ENCODE data around the gene RND2. TPM values are rescaled to one million over a fixed set of nuclear protein-coding genes. Genes with fewer than 3 reads are reported as not detected.

The RND2 gene
- total and polyA plus RNA-seq, 9 of the 15 experiments (the other 6 are each of a cell fraction or from before 2014, with no cell fraction given): 0.15 to 1.9 (median 0.98) TPM

GRCh38 chr17:43020789-43021740, 4.0 kb upstream of the RND2 start (continued):
- TF ChIP-seq FIP1L1 (IDR thresholded peaks at IDR 0.05; ENCODE audit: low read depth, low read length, poor library complexity, severe bottlenecking) (no peak), HLTF (IDR thresholded peaks at IDR 0.05) (0 out of 2 replicates have a peak, but pooled peaks have one; percentile 13), SIRT6 (IDR thresholded peaks at IDR 0.05; ENCODE audit: low read depth, low read length) (no peak), TSC22D4 (tag; IDR thresholded peaks at IDR 0.05) (no peak), IFI16 (CRISPR knock-in tag; IDR thresholded peaks at IDR 0.05) (no peak), YY1 (IDR thresholded peaks at IDR 0.05; ENCODE audit: borderline replicate concordance in 1 of 3, control insufficient read depth in 1 of 3, extremely low read depth in 1 of 3, insufficient read depth in 3 of 3, insufficient read length in 1 of 3, insufficient replicate concordance in 2 of 3, low read depth in 1 of 3, low read length in 2 of 3) (peak in 1 of 3 experiments; percentile 14), RBM34 (IDR thresholded peaks at IDR 0.05; ENCODE audit: borderline replicate concordance, insufficient read depth, low read length) (no peak), TBP (optimal IDR thresholded peaks at IDR 0.05; ENCODE audit: low read depth, low read length) (peak; percentile 60), AFF4 (CRISPR knock-in tag; IDR thresholded peaks at IDR 0.05) (peak; percentile 12; the same call in 1 of the 2 replicates), KAT2B (IDR thresholded peaks at IDR 0.05; ENCODE audit: low read depth, low read length) (no peak), FOXK1 (CRISPR knock-in tag; IDR thresholded peaks at IDR 0.05; ENCODE audit: borderline replicate concordance) (no peak), TFAM (CRISPR knock-in tag; conservative IDR thresholded peaks at IDR 0.05) (no peak), IRF1 (CRISPR knock-in tag; IDR thresholded peaks at IDR 0.05; ENCODE audit: borderline replicate concordance) (no peak), LCOR (CRISPR knock-in tag; IDR thresholded peaks at IDR 0.05) (peak; percentile 81; the same call in 1 of the 2 replicates), CC2D1A (IDR thresholded peaks at IDR 0.05) (no peak), NUFIP1 (IDR thresholded peaks at IDR 0.05; ENCODE audit: partially characterized antibody) (no peak), DLX4 (CRISPR knock-in tag; IDR thresholded peaks at IDR 0.05) (no peak), GATAD2A (IDR thresholded peaks at IDR 0.05) (peak; percentile 77; the same call in 1 of the 2 replicates)
- TF ChIP-seq, protein P1, sequence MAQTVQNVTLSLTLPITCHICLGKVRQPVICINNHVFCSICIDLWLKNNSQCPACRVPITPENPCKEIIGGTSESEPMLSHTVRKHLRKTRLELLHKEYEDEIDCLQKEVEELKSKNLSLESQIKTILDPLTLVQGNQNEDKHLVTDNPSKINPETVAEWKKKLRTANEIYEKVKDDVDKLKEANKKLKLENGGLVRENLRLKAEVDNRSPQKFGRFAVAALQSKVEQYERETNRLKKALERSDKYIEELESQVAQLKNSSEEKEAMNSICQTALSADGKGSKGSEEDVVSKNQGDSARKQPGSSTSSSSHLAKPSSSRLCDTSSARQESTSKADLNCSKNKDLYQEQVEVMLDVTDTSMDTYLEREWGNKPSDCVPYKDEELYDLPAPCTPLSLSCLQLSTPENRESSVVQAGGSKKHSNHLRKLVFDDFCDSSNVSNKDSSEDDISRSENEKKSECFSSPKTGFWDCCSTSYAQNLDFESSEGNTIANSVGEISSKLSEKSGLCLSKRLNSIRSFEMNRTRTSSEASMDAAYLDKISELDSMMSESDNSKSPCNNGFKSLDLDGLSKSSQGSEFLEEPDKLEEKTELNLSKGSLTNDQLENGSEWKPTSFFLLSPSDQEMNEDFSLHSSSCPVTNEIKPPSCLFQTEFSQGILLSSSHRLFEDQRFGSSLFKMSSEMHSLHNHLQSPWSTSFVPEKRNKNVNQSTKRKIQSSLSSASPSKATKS (CRISPR knock-in tag; IDR thresholded peaks at IDR 0.05): no peak

All from K562 (cell line).